ENCODE measurements around the gene KRT82. TPM values are rescaled to one million over a fixed set of nuclear protein-coding genes. Genes with fewer than 3 reads are reported as not detected.

KRT82 gene
- total and polyA plus RNA-seq, 8 donors: not detected

DNA sequence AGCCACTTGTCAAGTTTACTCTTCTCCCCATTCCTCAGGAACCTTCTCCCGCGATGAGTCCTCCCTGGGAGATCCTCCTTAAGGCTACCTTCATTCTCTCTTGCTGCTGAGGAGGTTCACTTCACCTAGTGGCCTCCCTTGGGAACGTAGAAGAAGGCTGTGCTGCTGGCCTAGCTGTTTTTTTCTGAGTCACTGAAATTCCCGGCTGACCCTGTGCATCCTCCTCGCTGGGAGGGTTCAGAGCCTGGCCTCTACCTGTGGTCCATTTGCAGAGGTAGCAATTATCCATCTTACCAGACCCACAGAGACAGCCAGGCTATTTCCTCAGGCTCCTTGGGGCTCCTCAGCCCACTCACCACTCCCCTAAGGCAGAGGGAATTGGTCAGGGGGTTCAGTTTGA lies 4.6 kb downstream of the KRT82 start:
- no peak for DNase-seq
- TF ChIP-seq, protein P1, sequence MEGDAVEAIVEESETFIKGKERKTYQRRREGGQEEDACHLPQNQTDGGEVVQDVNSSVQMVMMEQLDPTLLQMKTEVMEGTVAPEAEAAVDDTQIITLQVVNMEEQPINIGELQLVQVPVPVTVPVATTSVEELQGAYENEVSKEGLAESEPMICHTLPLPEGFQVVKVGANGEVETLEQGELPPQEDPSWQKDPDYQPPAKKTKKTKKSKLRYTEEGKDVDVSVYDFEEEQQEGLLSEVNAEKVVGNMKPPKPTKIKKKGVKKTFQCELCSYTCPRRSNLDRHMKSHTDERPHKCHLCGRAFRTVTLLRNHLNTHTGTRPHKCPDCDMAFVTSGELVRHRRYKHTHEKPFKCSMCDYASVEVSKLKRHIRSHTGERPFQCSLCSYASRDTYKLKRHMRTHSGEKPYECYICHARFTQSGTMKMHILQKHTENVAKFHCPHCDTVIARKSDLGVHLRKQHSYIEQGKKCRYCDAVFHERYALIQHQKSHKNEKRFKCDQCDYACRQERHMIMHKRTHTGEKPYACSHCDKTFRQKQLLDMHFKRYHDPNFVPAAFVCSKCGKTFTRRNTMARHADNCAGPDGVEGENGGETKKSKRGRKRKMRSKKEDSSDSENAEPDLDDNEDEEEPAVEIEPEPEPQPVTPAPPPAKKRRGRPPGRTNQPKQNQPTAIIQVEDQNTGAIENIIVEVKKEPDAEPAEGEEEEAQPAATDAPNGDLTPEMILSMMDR (IDR thresholded peaks at IDR 0.05): no peak
- TF ChIP-seq EP300 (IDR thresholded peaks at IDR 0.05) (no peak), POLR2A (IDR thresholded peaks at IDR 0.05) (no peak), POLR2AphosphoS5 (IDR thresholded peaks at IDR 0.05) (no peak)

DNA sequence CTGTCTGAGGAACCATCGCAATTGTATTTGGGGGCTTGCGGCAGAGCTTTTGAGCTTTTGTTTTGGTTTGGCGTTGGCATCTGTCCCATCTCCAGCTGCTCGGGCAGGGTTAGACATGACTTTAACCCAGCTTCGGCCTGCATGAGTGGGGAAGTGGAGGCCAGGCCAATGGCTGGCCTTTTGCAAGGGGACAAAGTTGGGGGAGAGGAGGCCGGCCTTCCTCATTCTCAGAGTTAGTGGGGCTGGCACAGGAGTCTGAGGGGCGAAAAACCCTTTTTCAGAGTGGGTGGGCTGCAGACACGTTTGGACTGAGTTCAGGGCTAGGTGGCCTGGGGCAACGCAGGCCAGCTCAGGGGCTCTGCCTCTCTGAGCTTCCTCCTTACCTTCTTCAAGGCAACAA lies 5.2 kb downstream of the KRT82 start:
- TF ChIP-seq EP300 (IDR thresholded peaks at IDR 0.05) (no peak), POLR2A (IDR thresholded peaks at IDR 0.05) (no peak), POLR2AphosphoS5 (IDR thresholded peaks at IDR 0.05) (no peak)
- TF ChIP-seq, protein P1 (IDR thresholded peaks at IDR 0.05): no peak

More for the DNA sequence above, 4.6 kb downstream of the KRT82 start:
- no peaks in the 10 kb centered on the region for H3K9me3 ChIP-seq
- peaks cover 0 to 12% (median 0%) of the 10 kb centered on the region in 3 donors for H3K27me3 ChIP-seq
- H3K4me1 ChIP-seq: no peaks in the 10 kb centered on the region
- WGBS, 5 donors: 82 to 90% (median 88%) methylated on average over 3 to 5 of the region's 5 CpGs
- no peak overlapping the region for H3K27ac ChIP-seq
- intact Hi-C loops (cut with DNase I; ENCODE audit: low total_unique reads): no loop called here
- no peak overlapping the region for H3K4me3 ChIP-seq
- H3K36me3 ChIP-seq: no peaks in the 10 kb centered on the region

DNA sequence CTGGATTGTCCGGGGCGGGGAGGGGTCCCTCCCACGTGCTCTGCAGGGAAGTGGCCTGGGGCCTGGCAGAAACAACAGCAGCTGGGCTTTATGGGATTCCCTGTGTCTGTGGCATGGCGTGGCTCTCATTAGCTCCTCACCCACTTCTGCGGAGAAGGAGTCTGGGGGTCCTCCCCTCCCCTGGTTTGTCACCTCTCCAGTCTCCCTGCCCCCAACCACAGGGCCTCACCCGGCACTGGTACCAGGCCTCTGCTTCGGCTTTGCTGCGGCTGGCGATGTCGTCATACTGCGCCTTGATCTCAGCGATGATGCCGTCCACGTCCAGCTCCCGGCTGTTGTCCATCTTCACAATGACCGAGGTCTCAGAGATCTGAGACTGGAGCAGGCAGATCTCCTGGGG lies 6.4 kb downstream of the KRT82 start:
- H3K36me3 ChIP-seq: no peaks in the 10 kb centered on the region
- TF ChIP-seq POLR2A (IDR thresholded peaks at IDR 0.05) (no peak), EP300 (IDR thresholded peaks at IDR 0.05) (no peak), POLR2AphosphoS5 (IDR thresholded peaks at IDR 0.05) (no peak)
- TF ChIP-seq, protein P1 (IDR thresholded peaks at IDR 0.05): no peak
- intact Hi-C loops (cut with DNase I; ENCODE audit: low total_unique reads): no loop called here
- no peak overlapping the region for H3K27ac ChIP-seq
- H3K4me1 ChIP-seq: peaks cover 0 to 5% (median 0%) of the 10 kb centered on the region in 4 donors
- no peaks in the 10 kb centered on the region for H3K9me3 ChIP-seq
- WGBS, 5 donors: 93 to 97% (median 95%) methylated on average over 16 of the region's 16 CpGs
- peaks cover 0 to 12% (median 0%) of the 10 kb centered on the region in 3 donors for H3K27me3 ChIP-seq
- no peak overlapping the region for H3K4me3 ChIP-seq
- no peak for DNase-seq

More for the DNA sequence above, 5.2 kb downstream of the KRT82 start:
- no peak overlapping the region for H3K27ac ChIP-seq
- no peaks in the 10 kb centered on the region for H3K9me3 ChIP-seq
- H3K27me3 ChIP-seq: peaks cover 0 to 12% (median 0%) of the 10 kb centered on the region in 3 donors
- intact Hi-C loops (cut with DNase I; ENCODE audit: low total_unique reads): no loop called here
- H3K36me3 ChIP-seq: no peaks in the 10 kb centered on the region
- DNase-seq: no peak
- peaks cover 0 to 2% (median 0%) of the 10 kb centered on the region in 4 donors for H3K4me1 ChIP-seq
- H3K4me3 ChIP-seq: no peak overlapping the region
- WGBS, 5 donors: 78 to 85% (median 85%) methylated on average over 8 to 9 of the region's 9 CpGs

DNA sequence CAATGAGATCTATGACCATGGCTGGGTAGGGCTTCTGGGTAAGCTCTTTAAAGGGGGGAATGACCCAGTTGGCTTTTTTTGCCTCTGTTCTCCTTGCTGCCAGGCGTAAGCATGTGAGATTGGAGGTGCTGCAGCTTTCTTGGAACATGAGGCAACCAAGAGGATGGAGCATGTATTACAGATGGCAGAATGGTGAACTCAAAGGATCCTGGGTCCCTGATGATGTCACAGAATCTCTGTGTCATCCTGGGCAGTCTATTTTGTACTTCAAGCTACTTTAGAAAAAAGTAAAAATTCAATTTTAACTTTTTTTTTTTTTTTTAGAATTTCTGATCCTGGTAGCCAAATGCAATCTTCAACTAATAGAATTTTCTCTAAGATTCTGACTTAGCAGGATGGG lies 8.0 kb downstream of the KRT82 start:
- no peak for DNase-seq
- intact Hi-C loops (cut with DNase I; ENCODE audit: low total_unique reads): no loop called here
- TF ChIP-seq, protein P1 (IDR thresholded peaks at IDR 0.05): no peak
- TF ChIP-seq EP300 (IDR thresholded peaks at IDR 0.05) (no peak), POLR2AphosphoS5 (IDR thresholded peaks at IDR 0.05) (no peak), POLR2A (IDR thresholded peaks at IDR 0.05) (no peak)

More for the DNA sequence above, 8.0 kb downstream of the KRT82 start:
- no peaks in the 10 kb centered on the region for H3K9me3 ChIP-seq
- H3K4me1 ChIP-seq: peaks cover 0 to 13% (median 5%) of the 10 kb centered on the region in 4 donors
- H3K4me3 ChIP-seq: no peak overlapping the region
- no peaks in the 10 kb centered on the region for H3K36me3 ChIP-seq
- WGBS, 5 donors: 85 to 97% (median 90%) methylated on average over 1 of the region's 1 CpG
- peaks cover 0 to 12% (median 0%) of the 10 kb centered on the region in 3 donors for H3K27me3 ChIP-seq
- no peak overlapping the region for H3K27ac ChIP-seq

All from stomach (tissue), 9 donors.